HepG2 (cell line): ENCODE measurements around the gene CALD1. TPM values are rescaled to one million over a fixed set of nuclear protein-coding genes. Genes with fewer than 3 reads are reported as not detected.

Experiments
- BORCS8-MEF2B ChIP-seq: sonication (generic); formaldehyde crosslinking; IDR thresholded peaks from 2 replicates; pipeline ENCODE4 v1.8.0; 2022; ENCODE audit warnings: mild to moderate bottlenecking, missing genetic modification reagents
- CBX5 ChIP-seq: sonication (generic); formaldehyde crosslinking; IDR thresholded peaks from 2 replicates; pipeline ENCODE4 v1.4.0; 2020; ENCODE audit warnings: missing genetic modification reagents, borderline replicate concordance
- ELF1 ChIP-seq: sonication (generic); formaldehyde crosslinking; IDR thresholded peaks from 2 replicates; pipeline ENCODE4 v1.4.0; 2020; ENCODE audit warnings: missing genetic modification reagents
- LCORL ChIP-seq, 2 experiments: fragments of 450-650 bp in 1 of 2; sonication (generic) in 1 of 2; formaldehyde crosslinking in 1 of 2; IDR thresholded peaks; 2 replicates each; pipeline versions ENCODE4 v1.5.0 to v1.6.1; 2017 to 2020; ENCODE audit warnings: antibody characterized with exemption in 1 of 2, missing genetic modification reagents in 1 of 2
- PHF8 ChIP-seq: sonication (generic); formaldehyde crosslinking; IDR thresholded peaks from 2 replicates; pipeline ENCODE4 v1.5.0; 2020; ENCODE audit warnings: missing genetic modification reagents
- RNF2 ChIP-seq: fragments of 450-650 bp; conservative IDR thresholded peaks from 2 replicates; pipeline ENCODE4 v1.6.1; 2016; ENCODE audit warnings: low read depth
- ZNF496 ChIP-seq: sonication (generic); formaldehyde crosslinking; IDR thresholded peaks from 2 replicates; pipeline ENCODE4 v1.8.1; 2023; ENCODE audit warnings: mild to moderate bottlenecking, moderate library complexity, missing genetic modification reagents; ENCODE audit not compliant: insufficient replicate concordance
- ZNF713 ChIP-seq: sonication (generic); formaldehyde crosslinking; IDR thresholded peaks from 2 replicates; pipeline ENCODE4 v1.4.0; 2020; ENCODE audit warnings: mild to moderate bottlenecking, missing genetic modification reagents
- polyA plus RNA-seq, 8 experiments: library from polyadenylated mRNA; depleted of rRNA in 3 of 8; stranded (reverse) in 7 of 8; unstranded in 1 of 8; fragments of >200 nt; fragmentation: Illumina TruSeq in 4 of 8; extraction: Trizol in 4 of 8; gene quantifications; 2 replicates each; pipeline versions ENCODE4 v1.2.1 to v1.2.3, GENCODE V29; 2011 to 2016; ENCODE audit warnings: low read depth in 4 of 8, missing spikeins in 1 of 8, mixed read lengths in 1 of 8; ENCODE audit not compliant: insufficient read depth in 1 of 8
- total RNA-seq, 5 experiments: library from RNA; depleted of rRNA; stranded (reverse); fragments of >200 nt; fragmentation: Illumina TruSeq; extraction: Trizol; gene quantifications; 2 replicates each; pipeline ENCODE4 v1.2.3, GENCODE V29; 2016; ENCODE audit warnings: low read depth in 1 of 5
- TF ChIP-seq, protein P1 (sequence below): sonication (generic); formaldehyde crosslinking; IDR thresholded peaks from 2 replicates; pipeline ENCODE4 v1.4.0; 2020; ENCODE audit warnings: missing genetic modification reagents
- TF ChIP-seq, protein P2 (sequence below): IDR thresholded peaks from 2 replicates; pipeline ENCODE4 v1.6.1; 2016; ENCODE audit warnings: low read depth, borderline replicate concordance
- TF ChIP-seq, protein P3 (sequence below): IDR thresholded peaks from 2 replicates; pipeline ENCODE4 v1.6.1; 2012; ENCODE audit warnings: inconsistent platforms
- TF ChIP-seq, protein P4 (sequence below): sonication (generic); formaldehyde crosslinking; IDR thresholded peaks from 2 replicates; pipeline ENCODE4 v1.8.1; 2023; ENCODE audit warnings: mild to moderate bottlenecking, missing genetic modification reagents

The CALD1 gene
- total and polyA plus RNA-seq, 2 of the 13 experiments (the other 11 are each of a cell fraction or from before 2014, with no cell fraction given) = 53.0 to 112 TPM

DNA sequence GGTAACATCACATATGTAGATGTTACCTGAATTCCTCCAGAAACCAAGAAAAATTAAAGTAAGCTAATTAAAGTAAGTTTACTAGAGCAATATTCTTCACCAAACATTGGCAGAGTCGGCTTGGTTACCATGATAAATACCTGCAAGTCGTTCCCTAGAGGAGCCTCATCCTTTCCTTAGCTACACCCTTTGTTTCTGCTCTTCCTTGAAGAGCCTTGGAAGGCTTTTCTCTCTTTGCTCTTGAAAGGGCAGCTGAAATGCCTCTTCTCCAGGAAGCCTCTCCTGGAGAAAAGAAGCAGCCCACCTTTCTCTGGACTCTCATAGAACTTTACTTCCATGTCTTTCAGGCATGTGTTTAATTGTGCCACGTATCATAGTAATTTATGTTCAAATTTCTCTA lies 34.9 kb upstream of the CALD1 start (continued):
- TF ChIP-seq, protein P1, sequence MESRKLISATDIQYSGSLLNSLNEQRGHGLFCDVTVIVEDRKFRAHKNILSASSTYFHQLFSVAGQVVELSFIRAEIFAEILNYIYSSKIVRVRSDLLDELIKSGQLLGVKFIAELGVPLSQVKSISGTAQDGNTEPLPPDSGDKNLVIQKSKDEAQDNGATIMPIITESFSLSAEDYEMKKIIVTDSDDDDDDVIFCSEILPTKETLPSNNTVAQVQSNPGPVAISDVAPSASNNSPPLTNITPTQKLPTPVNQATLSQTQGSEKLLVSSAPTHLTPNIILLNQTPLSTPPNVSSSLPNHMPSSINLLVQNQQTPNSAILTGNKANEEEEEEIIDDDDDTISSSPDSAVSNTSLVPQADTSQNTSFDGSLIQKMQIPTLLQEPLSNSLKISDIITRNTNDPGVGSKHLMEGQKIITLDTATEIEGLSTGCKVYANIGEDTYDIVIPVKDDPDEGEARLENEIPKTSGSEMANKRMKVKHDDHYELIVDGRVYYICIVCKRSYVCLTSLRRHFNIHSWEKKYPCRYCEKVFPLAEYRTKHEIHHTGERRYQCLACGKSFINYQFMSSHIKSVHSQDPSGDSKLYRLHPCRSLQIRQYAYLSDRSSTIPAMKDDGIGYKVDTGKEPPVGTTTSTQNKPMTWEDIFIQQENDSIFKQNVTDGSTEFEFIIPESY = no peak
- TF ChIP-seq PHF8 = no peak
- TF ChIP-seq, protein P2, sequence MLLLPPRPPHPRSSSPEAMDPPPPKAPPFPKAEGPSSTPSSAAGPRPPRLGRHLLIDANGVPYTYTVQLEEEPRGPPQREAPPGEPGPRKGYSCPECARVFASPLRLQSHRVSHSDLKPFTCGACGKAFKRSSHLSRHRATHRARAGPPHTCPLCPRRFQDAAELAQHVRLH (CRISPR knock-in tag) = no peak
- no peak for TF ChIP-seq LCORL (IDR thresholded peaks at IDR 0.05)
- TF ChIP-seq LCORL (CRISPR knock-in tag; IDR thresholded peaks at IDR 0.05) = no peak
- no peak for TF ChIP-seq ZNF496
- no peak for TF ChIP-seq RNF2
- TF ChIP-seq BORCS8-MEF2B (CRISPR knock-in tag) = no peak
- TF ChIP-seq CBX5 = no peak
- TF ChIP-seq, protein P3, sequence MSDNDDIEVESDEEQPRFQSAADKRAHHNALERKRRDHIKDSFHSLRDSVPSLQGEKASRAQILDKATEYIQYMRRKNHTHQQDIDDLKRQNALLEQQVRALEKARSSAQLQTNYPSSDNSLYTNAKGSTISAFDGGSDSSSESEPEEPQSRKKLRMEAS = no peak
- TF ChIP-seq, protein P4, sequence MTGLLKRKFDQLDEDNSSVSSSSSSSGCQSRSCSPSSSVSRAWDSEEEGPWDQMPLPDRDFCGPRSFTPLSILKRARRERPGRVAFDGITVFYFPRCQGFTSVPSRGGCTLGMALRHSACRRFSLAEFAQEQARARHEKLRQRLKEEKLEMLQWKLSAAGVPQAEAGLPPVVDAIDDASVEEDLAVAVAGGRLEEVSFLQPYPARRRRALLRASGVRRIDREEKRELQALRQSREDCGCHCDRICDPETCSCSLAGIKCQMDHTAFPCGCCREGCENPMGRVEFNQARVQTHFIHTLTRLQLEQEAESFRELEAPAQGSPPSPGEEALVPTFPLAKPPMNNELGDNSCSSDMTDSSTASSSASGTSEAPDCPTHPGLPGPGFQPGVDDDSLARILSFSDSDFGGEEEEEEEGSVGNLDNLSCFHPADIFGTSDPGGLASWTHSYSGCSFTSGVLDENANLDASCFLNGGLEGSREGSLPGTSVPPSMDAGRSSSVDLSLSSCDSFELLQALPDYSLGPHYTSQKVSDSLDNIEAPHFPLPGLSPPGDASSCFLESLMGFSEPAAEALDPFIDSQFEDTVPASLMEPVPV (CRISPR knock-in tag) = no peak
- no peak for TF ChIP-seq ZNF713 (CRISPR knock-in tag)
- no peak for TF ChIP-seq ELF1 (CRISPR knock-in tag)
